HepG2 (cell line): ENCODE measurements around the gene MADCAM1. TPM values are rescaled to one million over a fixed set of nuclear protein-coding genes. Genes with fewer than 3 reads are reported as not detected.

Source experiments
- AGO2 ChIP-seq: fragments of 200-400 bp; formaldehyde crosslinking; optimal IDR thresholded peaks from 2 replicates; pipeline ENCODE3; 2017; ENCODE audit warnings: mild to moderate bottlenecking, low read depth, low read length, moderate library complexity
- CAMTA2 ChIP-seq: sonication (generic); formaldehyde crosslinking; IDR thresholded peaks from 2 replicates; pipeline ENCODE4 v1.4.0; 2020; ENCODE audit warnings: mild to moderate bottlenecking, missing genetic modification reagents, borderline replicate concordance
- FOXA1 ChIP-seq, 2 experiments: fragments of 450-650 bp in 1 of 2; sonication (generic) in 1 of 2; formaldehyde crosslinking in 1 of 2; IDR thresholded peaks; 2 replicates each; pipeline versions ENCODE4 v1.4.0 to v1.6.1; 2016 to 2020; ENCODE audit warnings: missing genetic modification reagents in 1 of 2
- GFI1 ChIP-seq: sonication (generic); formaldehyde crosslinking; IDR thresholded peaks from 2 replicates; pipeline ENCODE4 v1.5.0; 2020; ENCODE audit warnings: missing genetic modification reagents, mild to moderate bottlenecking, borderline replicate concordance
- ISX ChIP-seq: sonication (generic); formaldehyde crosslinking; conservative IDR thresholded peaks from 2 replicates; pipeline ENCODE4 v1.5.0; 2020; ENCODE audit warnings: missing genetic modification reagents
- MAFG ChIP-seq: sonication (generic); formaldehyde crosslinking; IDR thresholded peaks from 2 replicates; pipeline ENCODE4 v1.5.1; 2020; ENCODE audit warnings: mild to moderate bottlenecking, missing genetic modification reagents
- MED1 ChIP-seq: sonication (generic); formaldehyde crosslinking; IDR thresholded peaks from 2 replicates; pipeline ENCODE4 v1.4.0; 2020; ENCODE audit warnings: missing genetic modification reagents
- MTA1 ChIP-seq: sonication (generic); formaldehyde crosslinking; IDR thresholded peaks from 2 replicates; pipeline ENCODE4 v1.4.0; 2020; ENCODE audit warnings: missing genetic modification reagents, mild to moderate bottlenecking, borderline replicate concordance
- NKX3-1 ChIP-seq: sonication (generic); formaldehyde crosslinking; IDR thresholded peaks from 2 replicates; pipeline ENCODE4 v1.5.0; 2020; ENCODE audit warnings: missing genetic modification reagents
- PHF21A ChIP-seq: sonication (generic); formaldehyde crosslinking; IDR thresholded peaks from 2 replicates; pipeline ENCODE4 v1.5.0; 2020; ENCODE audit warnings: mild to moderate bottlenecking, missing genetic modification reagents
- PTBP1 ChIP-seq: fragments of 200-400 bp; formaldehyde crosslinking; IDR thresholded peaks from 2 replicates; pipeline ENCODE4 v1.6.1; 2018; ENCODE audit warnings: low read length, low read depth; ENCODE audit not compliant: poor library complexity, severe bottlenecking
- TAF1 ChIP-seq: sonication (generic); formaldehyde crosslinking; IDR thresholded peaks from 2 replicates; pipeline ENCODE4 v1.4.0; 2020; ENCODE audit warnings: missing genetic modification reagents
- ZNF274 ChIP-seq: sonication (generic); formaldehyde crosslinking; IDR thresholded peaks from 2 replicates; pipeline ENCODE4 v1.5.1; 2020; ENCODE audit warnings: mild to moderate bottlenecking, missing genetic modification reagents
- ZNF3 ChIP-seq: IDR thresholded peaks from 2 replicates; pipeline ENCODE4 v1.7.0; 2017; ENCODE audit warnings: inconsistent platforms
- ZNF629 ChIP-seq: sonication (generic); formaldehyde crosslinking; conservative IDR thresholded peaks from 2 replicates; pipeline ENCODE4 v1.5.0; 2020; ENCODE audit warnings: missing genetic modification reagents
- ZNF674 ChIP-seq: sonication (generic); formaldehyde crosslinking; IDR thresholded peaks from 2 replicates; pipeline ENCODE4 v1.5.0; 2020; ENCODE audit warnings: low read depth, mild to moderate bottlenecking, missing genetic modification reagents
- ZNF678 ChIP-seq: sonication (generic); formaldehyde crosslinking; IDR thresholded peaks from 2 replicates; pipeline ENCODE4 v1.4.0; 2020; ENCODE audit warnings: mild to moderate bottlenecking, missing genetic modification reagents
- ZNF749 ChIP-seq: sonication (generic); formaldehyde crosslinking; IDR thresholded peaks from 2 replicates; pipeline ENCODE4 v1.8.0; 2022; ENCODE audit warnings: mild to moderate bottlenecking, missing genetic modification reagents, moderate library complexity, borderline replicate concordance
- polyA plus RNA-seq, 8 experiments: library from polyadenylated mRNA; depleted of rRNA in 3 of 8; stranded (reverse) in 7 of 8; unstranded in 1 of 8; fragments of >200 nt; fragmentation: Illumina TruSeq in 4 of 8; extraction: Trizol in 4 of 8; gene quantifications; 2 replicates each; pipeline versions ENCODE4 v1.2.1 to v1.2.3, GENCODE V29; 2011 to 2016; ENCODE audit warnings: low read depth in 4 of 8, missing spikeins in 1 of 8, mixed read lengths in 1 of 8; ENCODE audit not compliant: insufficient read depth in 1 of 8
- total RNA-seq, 5 experiments: library from RNA; depleted of rRNA; stranded (reverse); fragments of >200 nt; fragmentation: Illumina TruSeq; extraction: Trizol; gene quantifications; 2 replicates each; pipeline ENCODE4 v1.2.3, GENCODE V29; 2016; ENCODE audit warnings: low read depth in 1 of 5
- TF ChIP-seq, protein P1 (sequence below), 2 experiments: IDR thresholded peaks; 2 replicates each; pipeline ENCODE4 v1.6.1; 2011 to 2012; ENCODE audit warnings: low read length in 2 of 2, borderline replicate concordance in 1 of 2, low read depth in 1 of 2, mild to moderate bottlenecking in 1 of 2, moderate library complexity in 1 of 2
- TF ChIP-seq, protein P2 (sequence below): sonication (generic); formaldehyde crosslinking; IDR thresholded peaks from 2 replicates; pipeline ENCODE4 v1.4.0; 2020; ENCODE audit warnings: missing genetic modification reagents; ENCODE audit errors: not compliant biosample characterization
- TF ChIP-seq, protein P3 (sequence below): sonication (generic); formaldehyde crosslinking; IDR thresholded peaks from 2 replicates; pipeline ENCODE4 v1.4.0; 2020; ENCODE audit warnings: missing genetic modification reagents, mild to moderate bottlenecking, borderline replicate concordance
- TF ChIP-seq, protein P4 (sequence below): sonication (generic); formaldehyde crosslinking; IDR thresholded peaks from 2 replicates; pipeline ENCODE4 v1.8.0; 2022; ENCODE audit warnings: mild to moderate bottlenecking, missing genetic modification reagents, moderate library complexity

Gene MADCAM1
- total and polyA plus RNA-seq, 2 of the 13 experiments (the other 11 are each of a cell fraction or from before 2014, with no cell fraction given) = 0.29 to 0.33 TPM

DNA sequence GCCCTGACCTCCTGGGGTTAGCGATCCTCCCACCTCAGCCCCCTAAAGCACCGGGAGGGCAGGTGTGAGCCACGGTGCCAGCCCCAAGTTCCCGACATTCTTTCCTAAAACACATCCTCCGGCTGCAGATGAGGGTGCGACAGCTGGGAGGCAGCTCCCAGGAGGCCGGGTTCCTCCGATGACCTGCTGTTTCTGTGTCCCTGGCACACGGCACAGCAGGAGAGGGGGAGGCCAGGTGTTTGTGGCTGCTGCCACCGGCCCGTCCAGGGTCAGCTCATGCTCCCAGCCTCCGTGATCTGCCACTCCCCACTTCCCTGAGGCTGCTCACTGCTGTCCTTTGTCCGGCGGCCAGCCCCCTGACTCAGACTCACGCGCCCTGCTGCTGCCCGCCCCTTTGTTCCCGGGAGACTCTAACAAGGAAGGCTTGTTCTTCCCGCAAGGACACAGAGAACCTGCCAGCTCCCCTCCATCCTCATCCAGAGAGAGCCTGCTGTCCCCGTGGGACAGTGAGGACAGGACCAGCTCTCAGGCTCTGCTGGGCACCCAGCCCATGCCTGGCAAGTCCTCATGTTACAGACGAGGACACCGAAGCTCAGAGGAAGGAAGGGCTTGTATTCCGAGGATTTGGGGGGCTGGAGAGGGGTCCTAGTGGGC is 10.6 kb upstream of the MADCAM1 start (continued):
- TF ChIP-seq ZNF674 (CRISPR knock-in tag) (no peak), PHF21A (CRISPR knock-in tag) (no peak), ZNF3 (CRISPR knock-in tag) (no peak), MTA1 (CRISPR knock-in tag) (peak; percentile 67; the same call in 1 of the 2 replicates), MED1 (peak; percentile 52), PTBP1 (no peak), ZNF629 (CRISPR knock-in tag) (no peak; the same call in 1 of the 2 replicates), NKX3-1 (no peak), FOXA1 (IDR thresholded peaks at IDR 0.05) (no peak), FOXA1 (CRISPR knock-in tag; IDR thresholded peaks at IDR 0.05) (no peak), ISX (CRISPR knock-in tag) (no peak), TAF1 (CRISPR knock-in tag) (no peak), ZNF678 (CRISPR knock-in tag) (no peak), CAMTA2 (CRISPR knock-in tag) (no peak), AGO2 (no peak), MAFG (CRISPR knock-in tag) (no peak), ZNF749 (no peak), ZNF274 (CRISPR knock-in tag) (peak; percentile 89; the same call in 1 of the 2 replicates), GFI1 (CRISPR knock-in tag) (no peak)
- TF ChIP-seq, protein P1, sequence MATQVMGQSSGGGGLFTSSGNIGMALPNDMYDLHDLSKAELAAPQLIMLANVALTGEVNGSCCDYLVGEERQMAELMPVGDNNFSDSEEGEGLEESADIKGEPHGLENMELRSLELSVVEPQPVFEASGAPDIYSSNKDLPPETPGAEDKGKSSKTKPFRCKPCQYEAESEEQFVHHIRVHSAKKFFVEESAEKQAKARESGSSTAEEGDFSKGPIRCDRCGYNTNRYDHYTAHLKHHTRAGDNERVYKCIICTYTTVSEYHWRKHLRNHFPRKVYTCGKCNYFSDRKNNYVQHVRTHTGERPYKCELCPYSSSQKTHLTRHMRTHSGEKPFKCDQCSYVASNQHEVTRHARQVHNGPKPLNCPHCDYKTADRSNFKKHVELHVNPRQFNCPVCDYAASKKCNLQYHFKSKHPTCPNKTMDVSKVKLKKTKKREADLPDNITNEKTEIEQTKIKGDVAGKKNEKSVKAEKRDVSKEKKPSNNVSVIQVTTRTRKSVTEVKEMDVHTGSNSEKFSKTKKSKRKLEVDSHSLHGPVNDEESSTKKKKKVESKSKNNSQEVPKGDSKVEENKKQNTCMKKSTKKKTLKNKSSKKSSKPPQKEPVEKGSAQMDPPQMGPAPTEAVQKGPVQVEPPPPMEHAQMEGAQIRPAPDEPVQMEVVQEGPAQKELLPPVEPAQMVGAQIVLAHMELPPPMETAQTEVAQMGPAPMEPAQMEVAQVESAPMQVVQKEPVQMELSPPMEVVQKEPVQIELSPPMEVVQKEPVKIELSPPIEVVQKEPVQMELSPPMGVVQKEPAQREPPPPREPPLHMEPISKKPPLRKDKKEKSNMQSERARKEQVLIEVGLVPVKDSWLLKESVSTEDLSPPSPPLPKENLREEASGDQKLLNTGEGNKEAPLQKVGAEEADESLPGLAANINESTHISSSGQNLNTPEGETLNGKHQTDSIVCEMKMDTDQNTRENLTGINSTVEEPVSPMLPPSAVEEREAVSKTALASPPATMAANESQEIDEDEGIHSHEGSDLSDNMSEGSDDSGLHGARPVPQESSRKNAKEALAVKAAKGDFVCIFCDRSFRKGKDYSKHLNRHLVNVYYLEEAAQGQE (IDR thresholded peaks at IDR 0.05; ENCODE audit: borderline replicate concordance in 1 of 2, low read depth in 1 of 2, low read length in 2 of 2) = peak in 1 of 2 experiments; percentile 25; a peak in 1 of 4 replicates
- TF ChIP-seq, protein P2, sequence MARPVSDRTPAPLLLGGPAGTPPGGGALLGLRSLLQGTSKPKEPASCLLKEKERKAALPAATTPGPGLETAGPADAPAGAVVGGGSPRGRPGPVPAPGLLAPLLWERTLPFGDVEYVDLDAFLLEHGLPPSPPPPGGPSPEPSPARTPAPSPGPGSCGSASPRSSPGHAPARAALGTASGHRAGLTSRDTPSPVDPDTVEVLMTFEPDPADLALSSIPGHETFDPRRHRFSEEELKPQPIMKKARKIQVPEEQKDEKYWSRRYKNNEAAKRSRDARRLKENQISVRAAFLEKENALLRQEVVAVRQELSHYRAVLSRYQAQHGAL (CRISPR knock-in tag) = no peak
- TF ChIP-seq, protein P3, sequence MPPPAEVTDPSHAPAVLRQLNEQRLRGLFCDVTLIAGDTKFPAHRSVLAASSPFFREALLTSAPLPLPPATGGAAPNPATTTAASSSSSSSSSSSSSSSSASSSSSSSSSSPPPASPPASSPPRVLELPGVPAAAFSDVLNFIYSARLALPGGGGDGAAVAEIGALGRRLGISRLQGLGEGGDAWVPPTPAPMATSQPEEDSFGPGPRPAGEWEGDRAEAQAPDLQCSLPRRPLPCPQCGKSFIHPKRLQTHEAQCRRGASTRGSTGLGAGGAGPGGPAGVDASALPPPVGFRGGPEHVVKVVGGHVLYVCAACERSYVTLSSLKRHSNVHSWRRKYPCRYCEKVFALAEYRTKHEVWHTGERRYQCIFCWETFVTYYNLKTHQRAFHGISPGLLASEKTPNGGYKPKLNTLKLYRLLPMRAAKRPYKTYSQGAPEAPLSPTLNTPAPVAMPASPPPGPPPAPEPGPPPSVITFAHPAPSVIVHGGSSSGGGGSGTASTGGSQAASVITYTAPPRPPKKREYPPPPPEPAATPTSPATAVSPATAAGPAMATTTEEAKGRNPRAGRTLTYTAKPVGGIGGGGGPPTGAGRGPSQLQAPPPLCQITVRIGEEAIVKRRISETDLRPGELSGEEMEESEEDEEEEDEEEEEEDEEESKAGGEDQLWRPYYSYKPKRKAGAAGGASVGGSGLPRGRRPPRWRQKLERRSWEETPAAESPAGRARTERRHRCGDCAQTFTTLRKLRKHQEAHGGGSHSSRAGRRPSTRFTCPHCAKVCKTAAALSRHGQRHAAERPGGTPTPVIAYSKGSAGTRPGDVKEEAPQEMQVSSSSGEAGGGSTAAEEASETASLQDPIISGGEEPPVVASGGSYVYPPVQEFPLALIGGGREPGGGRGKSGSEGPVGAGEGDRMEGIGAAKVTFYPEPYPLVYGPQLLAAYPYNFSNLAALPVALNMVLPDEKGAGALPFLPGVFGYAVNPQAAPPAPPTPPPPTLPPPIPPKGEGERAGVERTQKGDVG (CRISPR knock-in tag) = no peak
- TF ChIP-seq, protein P4, sequence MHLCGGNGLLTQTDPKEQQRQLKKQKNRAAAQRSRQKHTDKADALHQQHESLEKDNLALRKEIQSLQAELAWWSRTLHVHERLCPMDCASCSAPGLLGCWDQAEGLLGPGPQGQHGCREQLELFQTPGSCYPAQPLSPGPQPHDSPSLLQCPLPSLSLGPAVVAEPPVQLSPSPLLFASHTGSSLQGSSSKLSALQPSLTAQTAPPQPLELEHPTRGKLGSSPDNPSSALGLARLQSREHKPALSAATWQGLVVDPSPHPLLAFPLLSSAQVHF (CRISPR knock-in tag) = no peak
